ENCODE data around the gene TAB2.

- TF ChIP-seq CTCF (IDR thresholded peaks at IDR 0.05) (no peak), POLR2A (IDR thresholded peaks at IDR 0.05) (no peak), EP300 (IDR thresholded peaks at IDR 0.05; ENCODE audit: low read depth) (no peak)
Observed at GRCh38 chr6:149305372-149305771, 12.1 kb upstream of the TAB2 start.
